Calu3 (cell line): ENCODE data around the gene PRAF2. TPM values are rescaled to one million over a fixed set of nuclear protein-coding genes. Genes with fewer than 3 reads are reported as not detected.

Source experiments
- BruUV-seq: library from RNA; stranded (reverse); fragments of 400-500 nt; replicated peaks from 2 replicates; lab custom pipeline; 2021; lab: Mats Ljungman, UMichigan
- CTCF ChIA-PET: fragments of 300-600 bp; sonication (Branson Sonifier 250); formaldehyde crosslinking; loops from one replicate; lab custom pipeline; 2022; ENCODE audit warnings: antibody characterized with exemption; lab: Charles Lee
- DNase-seq: peaks from one replicate; pipeline ENCODE4 v3.0.0; 2022
- H3K27ac Mint-ChIP-seq: one replicate; pipeline ENCODE4 v1.8.0; 2022; ENCODE audit warnings: mixed read lengths; ENCODE audit not compliant: unreplicated experiment
- H3K27me3 Mint-ChIP-seq: one replicate; pipeline ENCODE4 v1.8.0; 2022; ENCODE audit warnings: mixed read lengths; ENCODE audit not compliant: unreplicated experiment
- H3K36me3 Mint-ChIP-seq: one replicate; pipeline ENCODE4 v1.8.0; 2022; ENCODE audit warnings: mild to moderate bottlenecking, moderate library complexity, mixed read lengths; ENCODE audit not compliant: insufficient read depth, unreplicated experiment
- H3K4me1 Mint-ChIP-seq: one replicate; pipeline ENCODE4 v1.8.0; 2022; ENCODE audit warnings: mild to moderate bottlenecking, low read depth, mixed read lengths; ENCODE audit not compliant: unreplicated experiment
- H3K4me3 Mint-ChIP-seq: one replicate; pipeline ENCODE4 v1.8.0; 2022; ENCODE audit warnings: mild to moderate bottlenecking, low read depth, moderate library complexity, mixed read lengths; ENCODE audit not compliant: unreplicated experiment
- H3K9me3 Mint-ChIP-seq: one replicate; pipeline ENCODE4 v1.8.0; 2022; ENCODE audit warnings: low read depth, mixed read lengths; ENCODE audit not compliant: unreplicated experiment
- intact Hi-C: fragments of 100-400 bp; cut with micrococcal nuclease; formaldehyde crosslinking; loops from one replicate; pipeline ENCODE4 v1.10.0; 2022; ENCODE audit not compliant: unreplicated experiment
- total RNA-seq: library from RNA; stranded (reverse); gene quantifications from 2 replicates; pipeline ENCODE4 v1.2.3, GENCODE V29; 2022
- TF ChIP-seq, protein P1 (sequence below): fragments of 200-600 bp; IDR thresholded peaks from one replicate; pipeline ENCODE4 v1.8.0; 2022; ENCODE audit warnings: antibody characterized with exemption; ENCODE audit not compliant: unreplicated experiment

The PRAF2 gene
- total RNA-seq, 1 experiment from 2014 or later, result 16.1 TPM

DNA sequence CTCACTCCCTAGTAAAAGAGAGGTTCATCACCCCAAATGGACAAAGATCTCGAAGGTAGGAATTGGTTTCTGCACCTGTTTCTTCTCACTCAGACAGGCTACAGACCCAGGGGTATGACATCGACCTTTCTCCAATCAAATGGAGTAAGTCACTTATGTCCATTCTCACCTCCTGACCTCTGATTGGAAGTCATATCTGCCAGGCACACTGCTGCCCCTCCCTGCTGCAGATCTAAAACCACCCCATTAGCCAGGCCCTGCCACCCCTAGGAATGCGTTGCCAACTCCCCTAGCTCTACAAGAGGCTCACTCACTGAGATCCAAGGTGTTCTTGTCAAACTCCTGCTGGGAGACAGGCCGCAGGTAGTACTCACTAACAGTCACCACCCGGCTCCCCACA lies 42.9 kb upstream of the PRAF2 start:
- Mint-ChIP-seq H3K4me1 (peaks cover 11% of the 10 kb centered on the region), H3K27ac (no peak overlapping the region), H3K36me3 (peaks cover 37% of the 10 kb centered on the region), H3K27me3 (no peaks in the 10 kb centered on the region), H3K9me3 (no peaks in the 10 kb centered on the region), H3K4me3 (no peak overlapping the region)
- CTCF ChIA-PET, result no interaction called here
- no peak for DNase-seq
- TF ChIP-seq, protein P1, sequence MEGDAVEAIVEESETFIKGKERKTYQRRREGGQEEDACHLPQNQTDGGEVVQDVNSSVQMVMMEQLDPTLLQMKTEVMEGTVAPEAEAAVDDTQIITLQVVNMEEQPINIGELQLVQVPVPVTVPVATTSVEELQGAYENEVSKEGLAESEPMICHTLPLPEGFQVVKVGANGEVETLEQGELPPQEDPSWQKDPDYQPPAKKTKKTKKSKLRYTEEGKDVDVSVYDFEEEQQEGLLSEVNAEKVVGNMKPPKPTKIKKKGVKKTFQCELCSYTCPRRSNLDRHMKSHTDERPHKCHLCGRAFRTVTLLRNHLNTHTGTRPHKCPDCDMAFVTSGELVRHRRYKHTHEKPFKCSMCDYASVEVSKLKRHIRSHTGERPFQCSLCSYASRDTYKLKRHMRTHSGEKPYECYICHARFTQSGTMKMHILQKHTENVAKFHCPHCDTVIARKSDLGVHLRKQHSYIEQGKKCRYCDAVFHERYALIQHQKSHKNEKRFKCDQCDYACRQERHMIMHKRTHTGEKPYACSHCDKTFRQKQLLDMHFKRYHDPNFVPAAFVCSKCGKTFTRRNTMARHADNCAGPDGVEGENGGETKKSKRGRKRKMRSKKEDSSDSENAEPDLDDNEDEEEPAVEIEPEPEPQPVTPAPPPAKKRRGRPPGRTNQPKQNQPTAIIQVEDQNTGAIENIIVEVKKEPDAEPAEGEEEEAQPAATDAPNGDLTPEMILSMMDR, result no peak
- intact Hi-C loops, result no loop called here
- BruUV-seq, result no TSS peak

DNA sequence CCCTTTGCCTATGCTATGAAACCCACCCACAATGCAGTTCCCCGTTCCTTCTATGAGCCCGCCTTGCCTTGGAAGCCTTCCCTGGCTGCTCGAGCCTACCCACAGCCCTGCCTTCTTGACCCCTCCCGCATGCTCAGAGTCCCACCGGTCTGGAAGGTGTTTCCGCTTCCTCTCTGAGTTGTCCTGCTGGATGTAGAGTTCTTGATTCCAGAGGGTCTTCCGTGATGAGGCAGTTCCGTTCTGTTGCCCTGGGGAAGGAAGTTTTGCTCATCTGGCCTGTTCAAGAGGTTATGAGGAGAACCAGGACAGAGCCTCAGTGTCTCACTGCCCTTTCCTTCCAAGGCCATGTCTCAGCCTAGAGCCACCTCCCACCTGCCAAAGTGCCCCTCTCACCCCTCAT lies 42.3 kb upstream of the PRAF2 start:
- Mint-ChIP-seq H3K4me3 (no peak overlapping the region), H3K36me3 (peaks cover 30% of the 10 kb centered on the region), H3K27me3 (no peaks in the 10 kb centered on the region), H3K4me1 (peaks cover 8% of the 10 kb centered on the region), H3K9me3 (no peaks in the 10 kb centered on the region), H3K27ac (no peak overlapping the region)
- intact Hi-C loops, result no loop called here
- TF ChIP-seq, protein P1, result no peak
- CTCF ChIA-PET, result no interaction called here
- BruUV-seq, result no TSS peak
- DNase-seq, result no peak

DNA sequence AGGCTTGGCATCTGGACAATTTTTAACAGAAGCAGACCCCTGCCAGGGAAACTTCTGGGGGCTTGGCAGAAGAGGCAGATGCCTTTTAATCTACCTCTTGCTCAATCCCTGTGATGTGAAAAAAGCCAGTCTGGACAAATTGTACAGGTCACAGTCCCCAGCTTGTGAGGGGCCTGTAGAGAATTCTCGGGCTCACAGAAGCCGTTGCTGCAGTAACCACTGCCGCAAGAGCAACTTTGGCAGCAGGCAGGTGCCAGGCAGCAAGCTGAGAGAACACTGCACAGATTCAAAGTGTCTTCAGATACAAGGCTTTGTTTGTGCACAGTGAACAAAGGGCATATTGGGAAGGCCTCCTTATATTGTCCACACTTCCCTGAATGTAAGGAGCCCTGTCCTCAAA lies 38.0 kb upstream of the PRAF2 start:
- no peak for DNase-seq
- BruUV-seq, result no TSS peak
- Mint-ChIP-seq H3K36me3 (peaks cover 27% of the 10 kb centered on the region), H3K4me1 (no peaks in the 10 kb centered on the region), H3K27me3 (no peaks in the 10 kb centered on the region), H3K27ac (no peak overlapping the region), H3K9me3 (no peaks in the 10 kb centered on the region), H3K4me3 (no peak overlapping the region)
- intact Hi-C loops, result no loop called here
- CTCF ChIA-PET, result no interaction called here
- TF ChIP-seq, protein P1, result no peak

DNA sequence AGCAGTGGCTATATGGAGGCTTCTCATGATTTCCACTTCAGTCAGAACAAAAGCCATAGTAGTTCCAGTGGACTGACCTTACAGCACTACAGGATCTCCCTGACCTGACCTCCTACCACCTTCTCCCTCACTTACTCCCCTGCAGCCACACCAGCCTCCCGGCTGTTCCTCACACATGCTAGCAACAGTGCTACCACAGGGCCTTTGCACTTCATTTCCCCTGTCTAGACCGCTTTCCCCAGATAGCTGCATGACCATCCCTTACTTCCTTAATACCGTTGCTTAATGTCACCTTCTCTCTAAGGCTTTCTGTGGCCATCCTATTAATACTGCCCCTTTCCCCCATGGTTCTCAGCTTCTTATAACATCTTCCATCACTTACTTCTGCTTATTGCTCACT lies 36.6 kb upstream of the PRAF2 start:
- no peaks in the 10 kb centered on the region for H3K4me1 Mint-ChIP-seq
- H3K9me3 Mint-ChIP-seq, result no peaks in the 10 kb centered on the region
- H3K27ac Mint-ChIP-seq, result no peak overlapping the region
- no peak for DNase-seq
- peaks cover 28% of the 10 kb centered on the region for H3K36me3 Mint-ChIP-seq
- TSS peak; percentile 9 for BruUV-seq
- intact Hi-C loops, result no loop called here
- CTCF ChIA-PET, result no interaction called here
- no peaks in the 10 kb centered on the region for H3K27me3 Mint-ChIP-seq
- no peak overlapping the region for H3K4me3 Mint-ChIP-seq
- TF ChIP-seq, protein P1, result no peak

DNA sequence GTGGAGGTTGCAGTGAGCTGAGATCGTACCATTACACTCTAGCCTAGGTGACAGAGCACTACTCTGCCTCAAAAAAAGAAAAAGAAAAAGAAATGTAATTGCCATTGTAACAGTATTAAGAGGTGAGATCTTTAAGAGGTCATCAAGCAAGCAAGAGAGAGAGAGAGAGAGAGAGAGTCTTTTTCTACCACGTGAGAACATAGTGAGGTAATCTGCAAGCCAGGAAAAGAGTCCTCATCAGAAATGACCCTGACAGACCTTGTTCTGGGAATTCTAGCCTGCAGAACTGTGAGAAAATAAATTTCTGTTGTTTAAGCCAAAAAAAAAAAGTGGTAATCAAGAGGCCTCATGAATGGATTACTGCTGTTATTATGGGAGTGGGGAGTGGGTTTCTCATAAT lies 34.8 kb upstream of the PRAF2 start:
- no TSS peak for BruUV-seq
- Mint-ChIP-seq H3K4me3 (no peak overlapping the region), H3K9me3 (no peaks in the 10 kb centered on the region), H3K36me3 (peaks cover 22% of the 10 kb centered on the region), H3K27me3 (no peaks in the 10 kb centered on the region), H3K27ac (no peak overlapping the region), H3K4me1 (no peaks in the 10 kb centered on the region)
- DNase-seq, result no peak
- TF ChIP-seq, protein P1, result no peak
- intact Hi-C loops, result no loop called here
- CTCF ChIA-PET, result no interaction called here
